HG03095 (cell line): ENCODE measurements around the gene SHANK1.

Experiments
- ATAC-seq: cut with Tn5 transposase; IDR thresholded peaks from one replicate; pipeline ENCODE4 v1.9.1; 2021; ENCODE audit warnings: moderate library complexity; ENCODE audit not compliant: unreplicated experiment

Gene SHANK1

DNA sequence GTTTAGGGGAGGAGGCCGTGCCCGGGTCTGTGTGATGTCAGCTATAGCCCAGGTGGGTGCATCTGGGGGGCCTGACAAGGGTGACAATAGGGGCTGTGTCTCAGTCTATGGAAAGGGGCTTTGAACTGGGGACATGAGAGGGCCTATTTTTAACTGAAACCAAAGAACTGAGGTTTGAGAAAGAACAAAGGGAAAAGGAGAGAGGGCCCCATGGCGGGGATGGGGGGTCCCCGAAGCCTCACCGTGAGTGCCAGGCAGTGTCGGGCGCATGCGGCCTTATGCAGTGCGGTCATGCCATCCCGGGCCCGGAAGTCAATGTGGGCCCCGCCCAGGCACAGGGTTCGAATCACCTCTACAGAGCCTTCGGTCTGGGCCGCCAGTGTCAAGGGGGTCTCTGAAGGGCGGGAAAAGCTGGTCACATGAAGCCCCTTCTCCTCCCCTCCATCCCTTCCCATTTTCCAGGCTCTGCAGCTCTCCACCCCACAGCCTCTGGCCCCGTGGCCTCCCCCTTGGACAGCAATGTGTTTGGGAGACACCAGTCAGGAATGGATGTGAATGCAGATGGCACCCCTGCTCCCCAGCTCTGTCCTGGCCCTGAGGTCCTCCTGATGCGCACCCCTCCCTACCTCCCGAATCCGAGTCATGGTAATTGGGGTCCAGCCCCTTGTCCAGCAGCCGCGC is 5.9 kb downstream of the SHANK1 start:
- ATAC-seq = no peak

- no peak for ATAC-seq
Measured at GRCh38 chr19:50712833-50713232, 6.8 kb downstream of the SHANK1 start.

- no peak for ATAC-seq
Measured at GRCh38 chr19:50711805-50712204, 7.8 kb downstream of the SHANK1 start.

- ATAC-seq = no peak
Measured at GRCh38 chr19:50711196-50711595, 8.4 kb downstream of the SHANK1 start.

DNA sequence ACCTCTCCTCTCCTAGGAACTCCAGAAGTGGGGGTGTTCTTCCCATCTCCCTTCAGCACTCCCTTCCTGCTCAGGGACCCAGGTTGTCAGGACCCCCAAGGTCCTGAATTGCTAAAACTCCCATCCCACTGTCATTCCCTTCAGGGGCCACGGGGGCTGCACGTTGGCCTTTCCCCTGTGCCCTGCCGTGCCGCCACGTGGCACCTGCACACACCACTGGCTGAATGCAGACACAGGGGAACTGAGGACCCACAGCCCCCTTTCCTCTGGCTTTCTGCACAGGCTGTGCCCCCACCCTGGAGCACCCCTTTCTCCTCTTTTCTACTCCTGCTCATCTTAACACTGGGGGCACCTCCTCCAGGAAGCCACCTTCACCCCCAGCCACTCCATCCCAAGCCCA is 9.0 kb downstream of the SHANK1 start:
- no peak for ATAC-seq

- no peak for ATAC-seq
Measured at GRCh38 chr19:50710094-50710493, 9.5 kb downstream of the SHANK1 start.

- ATAC-seq = no peak
Measured at GRCh38 chr19:50708179-50708879, 11.3 kb downstream of the SHANK1 start.

- ATAC-seq = no peak
Measured at GRCh38 chr19:50706387-50706786, 13.2 kb downstream of the SHANK1 start.

DNA sequence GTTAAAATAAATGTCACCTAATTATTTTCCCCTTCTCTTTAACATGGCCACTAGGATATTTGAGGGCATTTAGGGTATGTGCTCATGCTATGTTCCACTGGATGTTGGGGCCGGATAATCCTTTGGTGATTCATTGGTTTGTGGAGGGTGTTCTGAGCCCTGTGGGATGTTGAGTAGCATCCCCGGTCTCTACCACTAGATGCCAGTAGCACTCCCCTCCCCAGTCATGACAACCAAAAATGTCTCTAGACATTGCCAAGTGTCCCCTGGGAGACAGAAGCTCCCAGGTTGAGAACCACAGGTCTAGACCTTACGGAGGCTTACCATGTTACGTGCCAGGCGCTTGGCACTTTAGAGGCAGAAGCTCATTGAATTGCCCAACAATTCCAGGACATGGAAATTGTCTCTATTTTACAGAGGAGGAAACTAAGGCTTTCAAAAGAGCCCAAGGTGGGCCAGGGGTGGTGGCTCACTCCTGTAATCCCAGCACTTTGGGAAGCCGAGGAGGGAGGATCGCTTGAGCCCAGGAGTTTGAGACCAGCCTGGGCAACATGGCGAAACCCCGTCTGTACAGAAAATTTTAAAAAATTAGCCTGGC is 14.1 kb downstream of the SHANK1 start:
- no peak for ATAC-seq

GRCh38 chr19:50703915-50704796 is 15.4 kb downstream of the SHANK1 start:
- no peak for ATAC-seq

- no peak for ATAC-seq
Measured at GRCh38 chr19:50702871-50703829, 16.5 kb downstream of the SHANK1 start.

DNA sequence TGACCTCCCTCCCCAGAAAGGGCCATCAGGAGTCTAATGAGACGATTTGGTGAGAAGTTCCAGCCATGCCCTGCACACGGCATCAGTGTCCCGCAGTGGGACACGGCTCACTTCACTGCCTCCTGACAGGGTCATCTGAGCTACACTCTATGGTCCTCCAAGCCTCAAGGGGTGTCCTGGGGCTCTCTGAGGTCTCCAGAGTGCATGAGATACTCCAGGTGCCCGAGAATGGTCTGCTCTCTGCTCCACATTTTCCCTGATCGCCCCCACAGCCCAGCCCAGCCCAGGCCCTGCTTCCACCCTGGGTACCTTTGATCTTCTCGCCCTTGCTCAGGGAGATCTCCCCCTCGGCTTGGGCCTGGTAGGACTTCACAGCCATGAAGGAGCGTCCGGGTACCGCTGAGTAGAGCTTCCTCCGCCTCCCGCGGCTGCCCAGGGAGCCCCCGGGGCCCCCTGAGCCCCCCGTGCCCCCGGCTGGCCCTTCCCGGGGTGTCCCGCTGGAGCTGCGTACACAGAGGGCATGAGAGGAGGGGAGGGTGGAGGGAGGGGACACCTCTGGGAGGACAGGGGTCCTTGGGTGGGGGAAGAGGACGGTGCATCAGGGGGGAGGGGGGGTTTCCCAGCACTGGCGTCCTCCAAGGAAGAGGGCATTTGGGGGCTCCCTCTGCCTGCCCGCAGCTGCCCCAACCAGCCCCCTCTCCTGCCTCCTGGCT is 17.3 kb downstream of the SHANK1 start:
- ATAC-seq = no peak

- ATAC-seq = no peak
Measured at GRCh38 chr19:50701367-50701985, 18.1 kb downstream of the SHANK1 start.

- ATAC-seq = no peak
Measured at GRCh38 chr19:50697414-50698124, 22.0 kb downstream of the SHANK1 start.

DNA sequence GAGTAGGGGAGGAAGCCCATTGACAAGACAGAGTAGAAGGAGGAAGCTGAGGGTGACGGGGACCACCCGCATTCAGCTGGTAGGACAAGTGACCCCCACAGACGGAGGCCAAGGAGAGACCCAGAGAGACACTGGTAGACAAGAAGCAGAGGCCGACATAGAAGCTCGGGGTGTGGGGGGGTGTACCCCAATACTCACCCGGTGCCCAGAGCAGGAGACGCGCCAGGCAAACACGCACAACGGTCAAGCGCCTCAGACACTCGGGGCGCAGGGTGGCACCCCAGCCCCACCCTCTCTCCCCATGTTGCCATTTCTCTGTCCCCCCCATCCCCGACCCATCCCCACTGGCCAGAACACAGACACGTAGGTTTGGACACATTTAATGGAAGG is 23.5 kb downstream of the SHANK1 start:
- no peak for ATAC-seq

DNA sequence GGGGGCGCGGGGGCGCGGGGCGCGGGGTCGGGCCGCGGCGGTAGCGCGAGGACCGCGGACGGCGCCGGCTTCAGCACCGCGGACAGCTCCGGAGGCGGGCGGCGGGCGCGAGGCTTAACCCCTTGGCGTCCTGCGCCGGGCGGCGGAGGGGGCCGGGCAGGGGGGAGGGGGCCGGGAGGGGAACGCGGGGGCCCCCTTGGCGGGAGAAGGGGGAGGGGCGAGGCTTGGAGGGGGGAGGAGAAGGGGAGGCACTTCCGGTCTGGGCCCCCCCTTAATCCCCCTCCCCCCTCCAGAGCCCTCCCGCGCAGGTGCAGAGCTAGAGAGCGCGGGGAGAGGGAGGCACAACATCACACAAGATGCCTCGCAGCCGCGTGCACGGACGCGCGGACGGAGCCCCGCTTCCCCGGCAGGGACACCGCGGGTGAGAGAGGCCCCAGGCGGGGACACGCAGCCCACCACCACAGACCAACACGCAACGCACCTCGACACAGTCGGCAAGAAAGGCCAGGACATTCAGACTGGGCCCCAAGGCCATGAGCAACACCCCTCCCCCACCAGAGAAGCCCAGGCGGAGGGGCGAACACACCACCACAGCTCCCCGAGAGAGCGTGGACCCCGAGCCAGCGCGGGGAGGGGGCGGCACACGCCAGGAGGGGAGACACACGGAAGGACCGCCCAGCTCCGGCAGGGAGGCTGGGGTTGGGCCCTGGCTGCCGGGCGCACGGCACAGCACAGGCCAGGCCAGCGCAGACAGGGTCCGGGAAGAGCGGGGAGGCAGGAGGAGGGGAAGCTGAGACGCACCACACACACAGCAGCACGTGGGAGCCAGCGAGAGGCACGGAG is 24.1 kb downstream of the SHANK1 start:
- no peak for ATAC-seq

GRCh38 chr19:50694815-50695145 is 24.8 kb downstream of the SHANK1 start:
- no peak for ATAC-seq
